ELF-1 (cell line): ENCODE results near the gene GHRH.

ENCODE experiments used
- DNase-seq: peaks from one replicate; pipeline ENCODE4 v3.0.0-alpha.2; 2016; ENCODE audit warnings: low read depth, low spot score

Gene GHRH

DNA sequence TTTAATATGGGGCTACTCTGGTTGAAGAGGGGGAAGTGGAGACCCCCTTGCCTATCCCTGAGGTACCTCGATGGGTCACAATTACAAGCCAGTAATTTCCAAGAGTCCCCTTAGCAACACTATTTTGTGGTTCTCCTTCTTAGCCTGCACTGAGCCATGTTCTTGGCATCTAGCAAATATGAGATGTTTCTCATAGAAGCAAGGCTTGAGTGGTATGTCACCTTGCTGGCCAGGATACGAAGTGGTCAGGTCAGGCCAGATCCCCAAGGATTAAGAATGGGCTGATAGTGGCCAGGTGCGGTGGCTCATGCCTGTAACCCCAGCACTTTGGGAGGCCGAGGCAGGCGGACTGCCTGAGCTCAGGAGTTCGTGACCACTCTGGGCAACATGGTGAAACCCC lies 2.1 kb upstream of the GHRH start:
- DNase-seq = no peak

DNA sequence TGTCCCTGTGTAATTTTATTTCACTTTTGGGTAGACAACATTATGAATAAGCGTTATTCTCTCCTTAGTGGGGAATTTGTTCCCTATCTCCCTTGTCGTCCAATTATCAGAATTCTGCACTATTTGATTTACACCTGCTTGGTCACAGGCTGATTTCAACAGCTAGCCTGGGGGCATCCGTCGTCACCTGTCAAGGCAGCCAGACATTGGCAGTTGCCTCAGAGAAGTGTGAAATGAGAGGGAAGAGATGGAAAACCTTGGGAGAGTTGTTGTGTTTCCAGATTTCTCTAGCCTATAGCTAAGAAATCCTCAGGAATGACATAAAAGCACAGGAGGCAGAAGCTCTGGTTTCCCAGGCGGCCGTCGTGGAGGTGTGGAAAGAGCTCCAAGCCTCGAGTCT lies 891 bp upstream of the GHRH start:
- DNase-seq = peak; percentile 58

DNA sequence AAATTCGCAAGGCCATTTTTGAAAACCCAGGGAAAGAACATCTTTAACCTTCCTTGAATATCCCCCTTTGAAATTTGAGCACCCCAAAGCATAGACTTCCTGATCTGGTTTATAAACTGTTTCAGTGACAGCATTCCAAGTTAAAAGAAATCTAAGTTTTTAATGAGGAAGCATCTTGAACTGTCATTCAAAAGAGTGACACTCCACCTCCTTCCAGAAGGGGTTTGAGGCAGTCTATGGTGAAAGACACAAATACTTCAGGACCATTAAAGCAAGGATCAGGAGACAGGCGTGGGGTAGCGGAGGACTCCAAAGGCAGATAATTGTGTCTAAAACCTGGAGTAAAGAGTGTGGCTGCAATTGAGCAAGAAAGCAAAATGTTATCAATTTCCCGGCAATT lies 691 bp downstream of the GHRH start:
- no peak for DNase-seq

DNA sequence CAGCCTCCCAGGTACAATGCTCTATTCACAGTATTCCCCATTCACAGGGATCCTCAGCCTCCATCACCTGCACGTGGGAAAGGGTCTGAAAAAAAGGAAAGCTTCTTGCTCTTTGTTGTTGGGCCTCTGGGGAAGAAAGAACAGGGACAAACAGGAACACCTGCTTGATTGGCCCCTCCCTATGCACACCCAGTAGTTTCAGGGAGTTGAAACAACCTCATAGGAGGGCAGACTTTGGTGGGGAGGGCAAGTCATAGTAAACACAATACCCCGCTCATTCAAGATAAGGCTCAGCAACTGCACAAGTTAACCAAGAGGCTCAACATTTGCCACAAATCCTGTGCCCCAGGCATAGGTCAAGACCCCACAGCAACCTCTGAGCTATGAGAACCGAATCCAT lies 1.7 kb downstream of the GHRH start:
- no peak for DNase-seq

DNA sequence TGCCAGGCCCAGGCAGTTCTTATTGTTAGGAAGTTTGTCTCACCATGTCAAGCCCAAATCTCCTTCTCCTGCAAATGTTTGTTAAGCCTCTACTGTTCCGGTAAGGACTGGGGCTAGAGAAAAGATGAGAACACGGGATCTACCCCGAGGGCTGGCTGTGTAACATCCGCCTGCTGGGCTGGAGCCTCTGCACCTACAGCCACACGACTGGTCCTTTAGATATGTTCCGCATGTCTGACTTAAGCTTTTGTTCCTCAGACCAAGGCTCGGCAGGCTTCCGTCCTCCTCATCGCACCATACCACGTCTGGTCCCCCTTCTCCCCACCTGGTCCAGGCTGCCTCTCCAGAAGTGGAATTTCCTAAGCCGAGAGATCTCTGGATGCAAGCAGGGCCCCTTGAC lies 2.6 kb downstream of the GHRH start:
- peak; percentile 80 for DNase-seq

DNA sequence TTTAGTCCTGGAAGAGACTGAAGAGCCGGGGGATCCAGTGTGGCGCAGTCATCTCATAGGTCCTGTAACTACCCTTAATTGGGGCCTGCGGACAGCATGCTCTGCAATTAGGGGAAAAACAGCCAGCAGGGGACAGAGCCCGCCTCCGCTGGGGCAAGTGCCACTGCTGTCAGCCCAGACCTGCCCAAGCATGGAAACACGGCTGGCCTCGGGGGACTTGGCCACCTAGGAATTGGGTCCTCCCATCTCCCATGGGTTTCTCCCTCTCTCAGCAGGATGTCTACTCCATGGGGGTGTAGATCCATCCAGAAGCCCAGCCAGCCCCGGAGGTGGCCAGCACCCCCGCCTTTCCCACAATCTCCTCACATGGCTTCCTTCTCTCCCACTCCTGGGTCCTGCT lies 3.6 kb downstream of the GHRH start:
- DNase-seq = peak; percentile 82

DNA sequence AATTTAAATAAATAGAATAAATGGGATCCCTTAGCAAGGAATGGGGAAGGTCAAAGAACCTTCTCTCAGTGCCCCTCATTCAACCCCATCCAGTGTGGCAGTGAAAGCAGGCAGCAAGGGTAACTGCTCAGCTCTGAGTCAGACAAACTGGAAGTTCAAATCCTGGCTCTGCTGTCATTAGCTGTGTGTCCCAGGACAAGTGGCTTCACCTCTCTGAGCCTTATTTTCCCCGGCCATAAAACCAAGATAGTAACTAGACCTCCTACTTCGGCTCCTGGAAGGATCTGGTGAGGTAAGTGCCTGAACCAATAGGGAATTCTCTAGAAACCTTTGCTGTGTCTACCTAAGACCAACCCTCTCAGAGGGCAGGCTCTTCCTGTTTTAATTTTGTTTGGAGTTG lies 4.1 kb downstream of the GHRH start:
- no peak for DNase-seq

DNA sequence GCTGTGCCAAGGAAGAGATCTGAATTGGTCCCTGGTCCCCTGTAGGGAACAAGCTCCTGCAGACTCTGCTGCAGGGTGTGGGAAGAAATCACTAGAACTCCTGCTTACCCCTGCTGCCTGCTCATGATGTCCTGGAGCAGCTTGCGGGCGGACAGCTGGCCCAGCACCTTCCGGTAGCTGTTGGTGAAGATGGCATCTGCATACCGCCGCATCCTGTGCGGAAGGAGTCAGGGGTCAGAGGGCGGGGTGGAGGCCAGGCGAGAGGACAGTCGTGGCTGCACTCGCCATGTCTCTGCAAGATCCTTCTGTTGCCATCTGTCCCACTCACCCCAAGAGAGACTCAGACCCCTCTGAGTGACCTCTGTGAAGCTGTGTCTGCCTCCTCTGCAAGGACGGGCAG lies 5.3 kb downstream of the GHRH start:
- DNase-seq = no peak

DNA sequence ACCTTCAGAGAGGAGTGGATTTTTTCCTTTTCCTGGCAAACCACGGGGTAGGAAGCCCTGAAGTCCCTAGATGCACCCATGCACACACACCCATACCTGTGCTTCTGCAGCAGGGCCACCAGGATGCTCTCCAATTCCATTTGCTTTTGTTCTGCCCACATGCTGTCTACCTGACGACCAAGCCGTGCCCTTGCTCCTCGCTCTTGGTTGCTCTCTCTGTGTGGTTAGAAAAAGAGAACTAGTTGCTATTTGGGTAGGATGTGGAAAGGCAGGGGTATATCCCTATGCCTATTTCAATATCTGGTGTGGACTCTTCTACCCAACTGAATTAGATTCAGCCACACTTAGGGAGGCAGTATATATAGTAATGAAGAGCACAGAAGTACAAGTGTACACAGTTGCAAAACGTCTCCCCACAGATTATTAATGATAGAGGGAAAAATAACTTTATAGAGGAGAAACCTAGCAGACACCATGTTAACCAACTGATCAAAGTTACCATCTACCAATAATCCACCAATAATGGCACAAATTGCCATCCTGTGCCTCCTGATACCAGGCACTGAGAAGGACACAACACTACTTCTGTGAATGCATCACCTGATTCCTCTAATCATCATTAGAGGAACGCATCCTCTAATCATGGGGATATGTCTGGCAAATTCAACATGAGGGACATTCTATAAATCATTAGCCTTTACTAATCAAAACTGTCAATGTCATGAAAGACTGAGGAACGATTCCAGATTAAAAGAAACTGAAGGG lies 7.3 kb downstream of the GHRH start:
- DNase-seq = no peak

DNA sequence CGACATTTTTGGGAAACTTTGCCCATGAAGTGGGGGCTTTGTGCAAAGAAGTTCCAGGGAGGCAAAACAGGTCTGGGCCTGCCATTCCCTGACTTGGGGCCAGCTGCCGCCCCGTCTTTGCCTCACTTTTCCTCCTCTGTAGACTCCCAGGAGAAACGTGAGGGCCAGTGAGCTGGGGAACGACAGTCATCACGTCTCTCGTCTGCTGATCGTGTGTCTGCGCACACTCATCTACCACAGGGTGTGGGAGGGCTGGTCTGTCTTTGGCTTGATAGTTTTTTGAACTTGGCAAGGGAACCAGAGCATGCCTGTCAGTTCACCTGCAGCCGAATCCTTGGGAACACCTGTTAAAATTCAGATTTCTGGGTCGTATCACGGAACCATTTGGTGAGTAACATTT lies 8.5 kb downstream of the GHRH start:
- no peak for DNase-seq

DNA sequence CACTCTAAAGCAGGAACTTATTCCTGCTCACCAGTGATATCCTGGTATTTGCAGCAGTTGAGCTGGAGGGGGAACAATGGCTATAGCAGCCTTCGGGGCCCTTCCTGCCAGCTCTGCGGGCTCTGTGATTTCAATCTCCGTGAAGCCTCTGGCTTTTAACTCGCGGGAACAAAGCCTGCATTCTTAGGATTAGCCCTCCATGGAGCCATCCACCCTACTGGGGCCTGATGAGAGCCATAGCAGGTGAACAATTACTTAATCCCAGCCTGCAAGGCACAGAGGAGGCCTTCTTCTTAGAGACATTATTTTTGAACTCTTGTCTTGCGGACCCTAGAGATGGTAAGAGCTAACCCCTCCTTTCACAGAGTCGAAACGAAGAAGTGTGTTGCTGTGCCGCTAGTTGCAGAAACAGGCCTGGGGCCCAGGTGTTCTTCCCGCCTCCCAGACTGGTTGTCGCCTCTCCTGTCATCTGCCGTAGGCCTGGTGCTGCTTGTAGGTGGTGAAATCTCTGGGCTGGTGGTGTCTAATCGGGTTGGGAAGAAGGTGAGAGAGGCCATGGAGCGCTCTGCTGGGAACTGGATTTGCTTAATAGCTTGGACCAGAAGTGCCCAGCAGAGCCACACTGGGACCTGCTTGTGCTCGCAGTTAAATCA lies 9.7 kb downstream of the GHRH start:
- DNase-seq = peak; percentile 61

DNA sequence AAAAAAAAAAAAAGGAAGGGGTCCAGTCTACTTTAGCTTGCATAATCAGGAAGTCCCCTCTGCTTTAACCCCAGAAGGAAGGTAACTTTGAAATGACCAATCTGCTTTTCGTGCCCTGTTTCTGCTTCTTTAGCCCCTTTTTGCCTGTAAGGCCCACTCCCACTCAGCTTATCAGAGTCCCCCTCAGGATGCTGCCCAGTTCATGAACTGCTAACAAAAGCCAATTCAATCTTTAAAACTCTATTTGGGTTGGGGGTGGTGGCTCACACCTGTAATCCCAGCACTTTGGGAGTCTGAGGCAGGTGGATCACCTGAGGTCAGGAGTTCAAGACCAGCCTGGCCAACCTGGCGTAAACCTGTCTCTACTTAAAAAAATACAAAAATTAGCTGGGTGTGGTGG lies 12.3 kb downstream of the GHRH start:
- no peak for DNase-seq

DNA sequence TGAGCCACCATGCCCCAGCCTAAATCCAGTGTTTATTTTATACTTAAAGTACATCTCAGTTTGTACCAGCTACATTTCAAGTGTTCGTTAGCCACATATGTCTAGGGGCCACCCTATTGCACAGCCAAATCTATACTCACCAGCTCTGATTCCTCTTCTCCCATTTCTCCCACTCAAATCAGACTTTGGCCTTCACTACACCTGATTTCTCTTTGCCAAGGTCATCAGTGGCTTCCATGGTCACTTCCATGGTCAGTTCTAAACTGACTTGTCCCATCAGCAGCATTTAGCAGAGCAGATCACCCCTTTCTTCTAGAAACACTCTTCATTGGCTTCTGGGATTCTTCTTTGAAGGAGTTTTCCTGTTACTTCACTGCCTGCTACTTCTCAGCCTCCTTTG lies 14.1 kb downstream of the GHRH start:
- no peak for DNase-seq

DNA sequence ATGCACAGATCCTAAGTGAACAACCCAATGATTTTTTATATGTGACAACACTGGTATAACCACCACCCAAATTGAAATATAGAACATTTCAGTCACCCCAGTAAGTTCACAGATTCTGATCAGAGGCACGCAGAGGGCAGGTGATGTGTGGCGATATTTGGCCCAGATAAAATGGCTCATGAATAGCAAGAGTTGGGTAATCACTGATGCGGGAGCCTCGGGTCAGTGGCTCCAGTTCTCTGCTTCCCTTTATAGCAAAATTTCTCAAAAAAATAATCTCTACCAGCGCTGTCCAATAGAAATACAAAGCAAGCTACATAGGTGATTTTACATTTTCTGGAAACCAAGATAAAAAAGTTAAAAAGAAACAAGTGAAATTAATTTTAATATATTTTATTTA lies 14.9 kb downstream of the GHRH start:
- no peak for DNase-seq

DNA sequence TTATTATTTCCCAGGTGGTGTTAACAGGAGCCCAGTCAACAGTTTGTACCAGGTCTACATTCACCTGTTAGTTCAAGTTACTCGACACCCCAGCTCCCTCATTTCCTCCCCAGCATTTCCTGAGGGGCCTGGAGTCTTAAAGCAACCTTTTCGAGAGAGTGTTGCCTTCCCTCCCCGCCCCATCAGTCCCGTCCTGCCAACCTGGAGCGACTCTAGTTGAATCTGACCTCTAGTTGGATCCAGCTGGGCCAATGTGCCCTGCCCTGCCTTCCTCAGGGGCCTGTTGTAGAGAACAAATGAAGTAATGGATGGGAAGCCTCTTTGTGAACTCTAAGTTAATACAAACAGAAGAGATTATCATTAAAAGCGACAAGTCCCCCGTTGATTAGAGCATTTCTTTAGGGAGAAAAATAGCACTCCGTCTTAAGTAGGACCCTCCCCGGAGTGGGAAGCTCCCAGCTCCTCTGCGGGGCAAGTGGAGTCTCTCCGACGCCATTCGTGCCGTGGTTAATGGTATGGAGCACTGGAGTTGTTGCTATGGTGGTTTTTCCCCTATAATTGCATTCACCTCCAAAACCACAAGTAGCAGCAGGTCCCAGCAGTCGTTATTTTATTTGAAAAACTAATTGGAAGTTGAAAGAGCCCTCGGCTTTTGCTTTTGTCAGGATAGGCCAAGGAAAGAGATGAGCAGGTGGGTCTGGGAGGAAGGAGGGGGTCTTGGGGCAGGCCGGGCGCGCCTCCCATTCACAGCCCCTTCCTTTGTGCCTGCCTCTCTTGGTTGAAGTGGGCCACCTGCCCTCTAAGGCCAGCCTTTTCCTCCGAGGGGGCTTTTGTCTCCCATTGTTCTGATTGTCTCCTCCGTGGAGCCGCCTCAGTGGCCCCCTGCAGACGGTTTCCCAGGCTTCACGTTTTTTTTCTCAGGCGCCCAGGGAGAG lies 16.1 kb downstream of the GHRH start:
- DNase-seq = peak; percentile 30

DNA sequence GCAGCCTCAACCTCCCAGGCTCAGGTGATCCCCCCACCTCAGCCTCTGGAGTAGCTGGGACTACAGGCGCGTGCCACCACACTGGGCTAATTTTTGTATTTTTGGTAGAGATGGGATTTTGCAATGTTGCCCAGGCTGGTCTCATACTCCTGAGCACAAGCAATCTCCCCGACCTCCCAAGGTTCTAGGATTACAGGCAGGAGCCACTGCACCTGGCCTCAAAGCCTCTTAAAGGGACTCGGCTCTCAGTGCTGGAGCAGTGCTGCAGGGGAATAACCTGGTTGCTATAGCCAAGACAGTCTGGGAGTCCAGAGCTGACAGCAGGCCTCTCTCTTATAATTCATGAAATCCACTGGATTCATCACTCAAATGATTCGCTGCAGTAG lies 17.0 kb downstream of the GHRH start:
- DNase-seq = no peak

DNA sequence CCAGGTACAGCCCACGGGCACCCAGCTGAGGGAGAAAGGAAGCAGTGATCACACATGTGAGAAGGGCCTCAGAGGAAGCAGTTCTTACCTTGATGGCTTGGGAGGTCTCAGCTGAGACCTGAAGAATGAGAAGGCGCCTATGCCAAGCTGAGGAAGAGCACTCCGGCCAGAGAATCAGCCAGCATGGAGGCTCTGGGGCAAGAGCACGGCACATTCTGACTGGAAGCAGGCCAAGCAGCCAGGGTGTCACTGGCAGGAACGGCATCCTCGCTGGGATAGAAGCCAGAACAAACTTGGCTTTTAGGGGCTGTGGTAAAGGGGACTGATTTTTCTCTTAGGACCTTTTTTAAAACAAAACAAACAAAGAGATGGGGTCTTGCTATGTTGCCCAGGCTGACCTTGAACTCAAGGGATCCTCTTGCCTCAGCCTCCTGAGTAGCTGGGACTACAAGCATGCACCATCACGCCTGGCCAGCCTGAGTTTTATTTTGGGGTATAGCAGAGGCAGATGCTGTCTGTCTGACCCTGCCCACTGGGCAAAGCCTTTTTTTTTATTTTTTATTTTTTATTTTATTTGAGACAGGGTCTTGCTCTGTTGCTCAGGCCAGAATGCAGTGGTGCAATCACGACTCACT lies 17.6 kb downstream of the GHRH start:
- DNase-seq = no peak

DNA sequence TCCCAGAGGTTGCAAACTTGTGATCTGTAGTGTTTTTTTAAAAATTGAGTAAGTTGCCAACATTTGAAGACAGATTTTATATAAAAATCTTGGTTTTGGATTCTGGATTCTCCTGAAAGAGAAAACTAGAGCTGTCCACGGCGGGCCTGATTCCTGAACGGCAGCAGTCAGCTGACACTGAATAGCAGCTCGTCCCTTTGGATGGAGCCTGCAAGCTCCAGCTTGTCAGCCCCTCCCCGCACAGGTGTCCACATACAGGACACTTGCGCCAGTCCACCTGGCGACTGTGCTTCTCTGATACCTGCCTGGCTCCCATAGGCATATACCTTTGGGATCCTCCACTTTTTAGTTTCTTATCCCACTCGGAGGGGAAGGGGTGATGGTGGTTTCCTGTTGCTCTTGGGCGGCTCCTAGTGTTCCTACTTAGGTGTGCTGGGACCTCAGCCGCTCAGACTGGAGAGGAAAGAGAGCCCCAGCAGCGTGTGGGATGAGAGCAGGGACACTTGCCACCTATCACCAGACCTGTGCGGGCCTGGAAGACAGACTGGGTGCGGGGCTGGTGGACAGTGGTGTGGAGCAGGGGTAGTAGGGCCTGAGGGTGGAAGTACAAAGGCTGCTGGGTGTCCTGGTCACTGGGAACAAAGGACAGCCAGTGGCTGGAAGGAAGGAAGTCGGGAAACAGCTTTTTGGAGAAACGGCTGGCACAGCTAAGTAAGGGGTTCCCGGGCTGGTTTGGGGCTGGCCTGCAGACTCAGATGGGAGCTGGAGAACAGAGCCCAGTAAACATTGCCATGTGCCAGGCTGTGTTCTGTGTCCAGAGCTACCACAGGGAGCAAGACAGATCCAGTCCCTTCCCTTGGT lies 18.3 kb downstream of the GHRH start:
- peak; percentile 40 for DNase-seq

DNA sequence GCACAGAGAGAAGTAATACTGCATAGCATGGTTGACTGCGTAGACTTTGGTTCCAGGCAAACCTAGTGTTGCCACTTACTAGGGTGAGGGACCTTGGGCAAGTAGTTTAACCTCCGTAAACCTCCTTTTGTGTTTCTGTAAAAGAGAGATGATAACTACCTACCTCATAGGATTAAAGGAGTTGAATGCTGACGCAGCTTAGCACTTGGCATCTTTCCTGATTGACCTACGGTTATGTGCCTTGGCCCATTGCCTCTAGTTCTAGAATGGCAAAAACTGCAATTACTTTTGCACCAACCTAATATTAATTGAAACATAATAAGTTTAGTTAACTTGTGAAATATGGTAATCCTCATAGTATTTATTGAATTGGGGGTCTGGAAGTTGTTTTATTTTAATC lies 19.1 kb downstream of the GHRH start:
- DNase-seq = no peak

DNA sequence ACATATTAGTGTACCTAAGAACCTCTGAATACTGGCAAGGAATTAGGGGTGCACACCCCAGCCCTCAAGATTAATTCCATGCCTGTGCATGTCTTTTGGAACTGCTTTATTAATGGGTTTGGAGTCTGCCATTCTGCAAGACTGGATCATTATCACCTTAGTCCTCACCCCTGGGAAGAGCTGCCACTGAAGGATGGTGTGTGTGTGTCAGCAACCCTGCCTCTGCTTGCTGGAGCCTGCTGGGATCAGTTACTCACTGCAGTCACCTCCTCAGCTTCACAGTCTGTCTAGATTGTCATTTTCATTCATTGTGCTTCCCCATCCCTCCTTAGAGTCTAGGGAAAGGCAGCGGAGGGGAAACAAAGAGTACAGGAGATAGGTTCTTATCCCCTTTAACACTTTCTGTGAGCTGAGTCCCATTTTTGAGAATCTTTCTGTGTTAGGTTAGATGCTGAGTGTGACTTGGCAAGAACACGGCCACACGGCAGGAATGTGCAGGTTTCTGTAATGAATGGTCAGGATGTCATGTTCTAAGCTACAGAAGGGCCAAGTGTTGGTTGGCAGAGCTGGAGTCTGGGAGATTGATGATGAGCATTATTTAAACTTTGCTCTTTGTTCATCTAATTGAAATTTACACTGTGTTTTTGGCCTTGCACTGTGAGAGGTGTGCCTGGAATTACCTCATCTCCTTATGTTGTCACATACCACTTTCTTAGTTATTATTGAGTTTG lies 21.1 kb downstream of the GHRH start:
- DNase-seq = no peak
